Neutrophil (primary cell): Measurements from ENCODE around the gene IGFBPL1.

Experiments used
- H3K27ac ChIP-seq: fragments of 200-600 bp; sonication (generic); 2 replicates; pipeline ENCODE4 v1.5.1; 2016; ENCODE audit warnings: mild to moderate bottlenecking, moderate library complexity
- H3K27me3 ChIP-seq: fragments of 200-600 bp; sonication (generic); 2 replicates; pipeline ENCODE4 v1.6.0; 2016; ENCODE audit warnings: mild to moderate bottlenecking
- H3K36me3 ChIP-seq: fragments of 200-600 bp; sonication (generic); 2 replicates; pipeline ENCODE4 v1.5.1; 2017
- H3K4me1 ChIP-seq, 2 experiments: fragments of 200-600 bp in 1 of 2; sonication (generic) in 1 of 2; 1 replicate in 1 of 2; 2 replicates in 1 of 2; pipeline versions ENCODE4 v1.5.1 to v1.6.1; 2013 to 2016; ENCODE audit warnings: low read depth in 1 of 2, low read length in 1 of 2, mild to moderate bottlenecking in 1 of 2, moderate library complexity in 1 of 2; ENCODE audit not compliant: control insufficient read depth in 1 of 2, insufficient read depth in 1 of 2
- H3K4me3 ChIP-seq, 2 experiments: fragments of 200-600 bp in 1 of 2; sonication (generic) in 1 of 2; 1 replicate in 1 of 2; 2 replicates in 1 of 2; pipeline ENCODE4 v1.5.1; 2013 to 2016; ENCODE audit warnings: low read depth in 1 of 2, low read length in 1 of 2, mild to moderate bottlenecking in 1 of 2, moderate library complexity in 1 of 2
- H3K9me3 ChIP-seq: fragments of 200-600 bp; sonication (generic); 2 replicates; pipeline ENCODE4 v1.5.1; 2016
- TF ChIP-seq, protein P1 (sequence below): fragments of 200-600 bp; sonication (generic); IDR thresholded peaks from 2 replicates; pipeline ENCODE4 v1.5.1; 2016; ENCODE audit warnings: antibody characterized with exemption

The IGFBPL1 gene

DNA sequence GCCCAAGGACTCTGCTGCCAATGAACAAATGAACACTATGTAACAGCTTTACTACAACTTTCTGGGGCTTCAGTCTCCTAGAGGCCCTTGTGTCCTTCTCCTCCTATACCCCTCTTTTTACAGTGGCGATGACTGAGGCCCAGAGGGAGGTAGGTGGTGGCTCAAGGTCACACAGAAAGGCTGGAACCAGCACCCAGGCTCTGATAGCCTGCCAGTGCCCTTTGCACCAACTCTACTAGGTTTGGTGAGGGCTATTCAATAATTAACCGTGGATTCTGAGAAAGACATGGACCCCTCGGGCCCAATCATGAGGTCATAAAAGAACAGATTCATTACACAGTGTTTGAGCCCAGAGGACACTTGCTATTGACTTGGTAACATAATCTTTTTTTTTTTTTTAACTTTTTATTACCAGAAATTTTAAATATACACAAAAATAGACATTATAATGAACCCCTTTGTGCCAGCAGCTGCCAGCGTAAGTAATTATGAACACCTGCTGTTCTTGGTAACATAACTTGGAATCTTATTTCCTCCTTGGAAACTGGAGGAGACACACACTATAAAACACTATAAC lies 37.8 kb downstream of the IGFBPL1 start:
- peaks cover 10% of the 10 kb centered on the region for H3K27me3 ChIP-seq
- H3K9me3 ChIP-seq = no peaks in the 10 kb centered on the region
- no peak overlapping the region for H3K4me3 ChIP-seq
- TF ChIP-seq, protein P1, sequence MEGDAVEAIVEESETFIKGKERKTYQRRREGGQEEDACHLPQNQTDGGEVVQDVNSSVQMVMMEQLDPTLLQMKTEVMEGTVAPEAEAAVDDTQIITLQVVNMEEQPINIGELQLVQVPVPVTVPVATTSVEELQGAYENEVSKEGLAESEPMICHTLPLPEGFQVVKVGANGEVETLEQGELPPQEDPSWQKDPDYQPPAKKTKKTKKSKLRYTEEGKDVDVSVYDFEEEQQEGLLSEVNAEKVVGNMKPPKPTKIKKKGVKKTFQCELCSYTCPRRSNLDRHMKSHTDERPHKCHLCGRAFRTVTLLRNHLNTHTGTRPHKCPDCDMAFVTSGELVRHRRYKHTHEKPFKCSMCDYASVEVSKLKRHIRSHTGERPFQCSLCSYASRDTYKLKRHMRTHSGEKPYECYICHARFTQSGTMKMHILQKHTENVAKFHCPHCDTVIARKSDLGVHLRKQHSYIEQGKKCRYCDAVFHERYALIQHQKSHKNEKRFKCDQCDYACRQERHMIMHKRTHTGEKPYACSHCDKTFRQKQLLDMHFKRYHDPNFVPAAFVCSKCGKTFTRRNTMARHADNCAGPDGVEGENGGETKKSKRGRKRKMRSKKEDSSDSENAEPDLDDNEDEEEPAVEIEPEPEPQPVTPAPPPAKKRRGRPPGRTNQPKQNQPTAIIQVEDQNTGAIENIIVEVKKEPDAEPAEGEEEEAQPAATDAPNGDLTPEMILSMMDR = no peak
- no peaks in the 10 kb centered on the region for H3K4me1 ChIP-seq
- H3K36me3 ChIP-seq = no peaks in the 10 kb centered on the region
- no peak overlapping the region for H3K27ac ChIP-seq

- Histone ChIP-seq H3K9me3 (no peaks in the 10 kb centered on the region), H3K27ac (no peak overlapping the region), H3K36me3 (no peaks in the 10 kb centered on the region), H3K27me3 (peaks cover 5% of the 10 kb centered on the region), H3K4me3 (no peak overlapping the region), H3K4me1 (no peaks in the 10 kb centered on the region)
- TF ChIP-seq, protein P1 = no peak
These were observed 38.4 kb downstream of the IGFBPL1 start for GRCh38 chr9:38385896-38386295.

DNA sequence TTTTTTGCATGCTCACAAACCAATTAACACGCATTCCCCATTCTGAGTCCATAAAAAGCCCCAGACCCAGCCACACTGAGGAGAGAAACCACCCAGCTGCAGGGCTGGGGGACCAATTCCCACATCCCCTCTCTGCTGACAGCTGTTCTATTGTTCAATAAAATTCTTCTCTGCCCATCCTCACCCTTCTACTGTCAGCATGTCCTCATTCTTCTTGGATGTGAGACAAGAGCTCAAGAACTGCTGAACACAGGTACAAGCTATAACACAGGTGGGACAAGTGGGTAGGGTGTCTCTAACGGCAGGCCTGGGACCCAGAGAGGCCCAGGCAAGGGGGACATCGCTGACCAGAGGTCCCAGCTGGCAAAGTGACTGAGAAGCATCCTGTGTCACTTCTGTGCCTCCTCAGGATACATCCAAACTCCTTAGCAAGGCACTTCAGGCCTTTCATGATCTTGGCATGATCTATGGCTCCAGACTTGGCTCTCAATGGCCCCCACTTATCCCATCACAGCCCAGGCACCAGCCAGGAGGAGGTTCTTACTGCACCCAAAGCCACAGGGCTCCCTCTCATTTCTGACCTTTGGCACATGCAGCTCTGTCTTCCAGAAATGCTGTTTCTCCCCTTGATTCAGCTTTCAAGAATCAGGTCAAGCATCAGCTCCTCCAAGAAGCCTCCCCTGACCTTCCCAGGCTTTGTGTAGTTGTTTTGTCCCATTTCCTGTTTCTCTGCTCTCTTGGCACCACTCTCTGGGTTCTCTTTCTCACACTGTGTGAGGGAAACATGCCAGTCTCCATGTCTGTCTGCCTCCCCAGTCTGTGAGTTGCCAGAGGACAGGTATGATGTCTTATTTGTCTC lies 39.0 kb downstream of the IGFBPL1 start:
- Histone ChIP-seq H3K27ac (no peak overlapping the region), H3K4me3 (no peak overlapping the region), H3K9me3 (no peaks in the 10 kb centered on the region), H3K4me1 (no peaks in the 10 kb centered on the region), H3K36me3 (no peaks in the 10 kb centered on the region), H3K27me3 (no peaks in the 10 kb centered on the region)
- TF ChIP-seq, protein P1 = no peak

DNA sequence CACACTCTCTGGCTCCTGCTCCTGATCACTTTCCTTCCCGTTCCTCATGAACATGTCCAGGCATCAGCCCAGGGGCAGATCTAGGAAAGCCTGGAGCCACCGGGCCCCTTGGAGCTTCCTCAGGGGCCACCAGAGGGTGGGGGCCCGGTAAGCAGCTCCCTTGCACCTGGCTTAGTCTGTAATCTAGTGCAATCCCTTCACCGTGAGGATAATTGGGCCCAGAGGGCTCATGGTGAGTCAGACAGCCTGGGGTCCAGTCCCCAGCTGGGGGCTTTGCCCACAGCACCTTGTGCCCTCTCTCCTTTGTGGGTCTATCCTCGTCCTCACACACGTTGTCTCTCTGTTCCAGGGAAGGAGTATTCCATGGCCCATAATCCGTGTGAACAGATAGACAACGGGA lies 42.1 kb downstream of the IGFBPL1 start:
- H3K9me3 ChIP-seq = no peaks in the 10 kb centered on the region
- no peaks in the 10 kb centered on the region for H3K4me1 ChIP-seq
- H3K36me3 ChIP-seq = no peaks in the 10 kb centered on the region
- TF ChIP-seq, protein P1 = no peak
- no peaks in the 10 kb centered on the region for H3K27me3 ChIP-seq
- no peak overlapping the region for H3K27ac ChIP-seq
- no peak overlapping the region for H3K4me3 ChIP-seq

DNA sequence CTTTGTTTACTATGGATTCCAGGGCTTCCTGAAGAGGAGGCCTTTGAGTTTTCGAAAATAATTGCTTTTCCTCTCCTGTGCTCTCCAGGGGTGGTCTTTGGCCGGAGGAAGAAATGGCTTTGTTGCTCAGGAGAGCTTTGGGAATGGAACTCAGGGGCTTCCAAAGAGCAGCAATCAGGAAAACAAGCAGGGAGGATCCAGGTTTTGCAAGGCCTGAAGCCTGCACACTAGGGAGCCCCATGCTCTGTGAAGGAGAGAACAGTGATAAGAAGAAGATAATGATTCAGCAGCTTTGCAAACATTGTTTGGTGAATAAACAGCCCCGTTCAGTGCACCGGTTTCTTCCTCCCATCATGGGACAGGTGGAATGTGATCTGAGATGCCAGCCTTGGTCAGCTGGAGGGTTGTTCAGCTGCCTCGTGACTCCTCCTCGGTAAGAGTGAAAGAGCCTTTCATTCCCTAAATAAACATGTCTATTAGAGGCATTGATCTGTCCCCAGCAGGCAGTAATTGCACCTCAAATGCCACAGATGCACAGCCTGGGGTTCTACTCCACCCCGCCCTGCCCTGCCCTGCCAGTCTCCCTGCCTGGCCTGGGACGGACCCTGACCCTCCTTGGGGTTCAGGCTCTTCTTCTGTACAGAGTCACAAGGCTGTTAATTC lies 43.3 kb downstream of the IGFBPL1 start:
- Histone ChIP-seq H3K27ac (no peak overlapping the region), H3K4me1 (no peaks in the 10 kb centered on the region), H3K27me3 (no peaks in the 10 kb centered on the region), H3K9me3 (no peaks in the 10 kb centered on the region), H3K36me3 (no peaks in the 10 kb centered on the region), H3K4me3 (no peak overlapping the region)
- TF ChIP-seq, protein P1 = no peak
